GM12878 (cell line): Measurements from ENCODE around the gene MAP4K5. TPM values are rescaled to one million over a fixed set of nuclear protein-coding genes. Genes with fewer than 3 reads are reported as not detected.

Experiments used
- ATAC-seq: fragments of 200-7000 bp; cut with Tn5 transposase; 3 replicates; pipeline ENCODE4 v1.9.1; 2020; ENCODE audit warnings: mild to moderate bottlenecking, moderate library complexity
- BruUV-seq: library from RNA; stranded (reverse); fragments of 400-500 nt; replicated peaks from 2 replicates; lab custom pipeline; 2021; lab: Mats Ljungman, UMichigan
- CTCF ChIA-PET: fragments of 300-600 bp; sonication (Branson Sonifier 250); formaldehyde crosslinking; extraction: SDS; loops from one replicate; lab custom pipeline; 2021; ENCODE audit warnings: inconsistent platforms; lab: Yijun Ruan, JAX
- POLR2A ChIA-PET: fragments of 350-600 bp; formaldehyde crosslinking; extraction: SDS; loops from one replicate; lab custom pipeline; 2021; ENCODE audit warnings: inconsistent platforms; lab: Charles Lee
- RAD21 ChIA-PET: fragments of 300-600 bp; sonication (Branson Sonifier 250); formaldehyde crosslinking; loops from one replicate; lab custom pipeline; 2023; ENCODE audit warnings: antibody characterized with exemption; ENCODE audit not compliant: unreplicated experiment; lab: Charles Lee
- SMC1A ChIA-PET: fragments of 300-600 bp; sonication (Branson Sonifier 250); formaldehyde crosslinking; loops from one replicate; lab custom pipeline; 2023; ENCODE audit not compliant: unreplicated experiment, uncharacterized antibody; lab: Charles Lee
- DNase-seq: peaks from one replicate; pipeline ENCODE4 v3.0.0-alpha.2; 2011; ENCODE audit warnings: low read depth, low spot score
- FAIRE-seq: peaks from 3 replicates; lab custom pipeline; 2011; peaks lifted over from hg19 to GRCh38; lab: Jason Lieb, UNC
- H2AFZ ChIP-seq: 2 replicates; pipeline ENCODE4 v1.6.0; 2011; ENCODE audit warnings: low read depth, low read length, control low read depth; ENCODE audit not compliant: control insufficient read depth
- H3K27ac ChIP-seq: 2 replicates; pipeline ENCODE4 v1.5.1; 2011; ENCODE audit warnings: control low read depth; ENCODE audit not compliant: control insufficient read depth, insufficient read depth
- H3K27me3 ChIP-seq, 2 experiments: replicated peaks in 1 of 2; 2 replicates each; pipeline versions ENCODE4 v1.6.0 to v1.6.1; 2011; ENCODE audit warnings: low read length in 1 of 2; ENCODE audit not compliant: control insufficient read depth in 2 of 2, insufficient read depth in 2 of 2
- H3K36me3 ChIP-seq, 2 experiments: 2 replicates each; pipeline ENCODE4 v1.5.1; 2011; ENCODE audit warnings: low read length in 1 of 2; ENCODE audit not compliant: control insufficient read depth in 2 of 2, insufficient read depth in 2 of 2
- H3K4me1 ChIP-seq: 2 replicates; pipeline ENCODE4 v1.6.1; 2011; ENCODE audit warnings: mild to moderate bottlenecking, low read length, moderate library complexity, mixed read lengths; ENCODE audit not compliant: control insufficient read depth, insufficient read depth
- H3K4me2 ChIP-seq: 2 replicates; pipeline ENCODE4 v1.6.0; 2011; ENCODE audit warnings: control low read depth; ENCODE audit not compliant: control insufficient read depth, insufficient read depth
- H3K4me3 ChIP-seq: fragments of 200-600 bp; sonication (generic); 2 replicates; pipeline ENCODE4 v1.5.1; 2016
- H3K79me2 ChIP-seq: 2 replicates; pipeline ENCODE4 v1.6.0; 2011; ENCODE audit warnings: low read length; ENCODE audit not compliant: control insufficient read depth, insufficient read depth
- H3K9ac ChIP-seq: 2 replicates; pipeline ENCODE4 v1.8.0; 2011; ENCODE audit warnings: low read length, control low read depth, mixed read lengths; ENCODE audit not compliant: control insufficient read depth, insufficient read depth
- H3K9me3 ChIP-seq: replicated peaks from 3 replicates; pipeline ENCODE4 v1.5.1; 2011; ENCODE audit warnings: mild to moderate bottlenecking, low read length; ENCODE audit not compliant: control insufficient read depth, insufficient read depth
- H4K20me1 ChIP-seq: 2 replicates; pipeline ENCODE4 v1.6.0; 2011; ENCODE audit not compliant: control insufficient read depth, insufficient read depth
- BRCA1 ChIP-seq: IDR thresholded peaks from 2 replicates; pipeline ENCODE4 v1.6.1; 2011; ENCODE audit warnings: low read depth, low read length, improper control_type of control experiment
- MYC ChIP-seq: IDR thresholded peaks from 2 replicates; pipeline ENCODE4 v1.6.1; 2011; ENCODE audit warnings: mild to moderate bottlenecking, low read length, moderate library complexity, inconsistent platforms; ENCODE audit not compliant: insufficient read depth, insufficient replicate concordance, insufficient read length, severe bottlenecking
- SIX5 ChIP-seq: IDR thresholded peaks from 2 replicates; pipeline ENCODE4 v1.6.1; 2011; ENCODE audit warnings: mild to moderate bottlenecking, low read depth, low read length, moderate library complexity; ENCODE audit not compliant: severe bottlenecking
- SUPT20H ChIP-seq: IDR thresholded peaks from 2 replicates; pipeline ENCODE4 v1.6.1; 2011; ENCODE audit warnings: low read depth, mild to moderate bottlenecking, low read length, moderate library complexity, borderline replicate concordance; ENCODE audit not compliant: control insufficient read depth
- ZSCAN29 ChIP-seq: fragments of 450-650 bp; IDR thresholded peaks from 2 replicates; pipeline ENCODE4 v1.6.1; 2017; ENCODE audit warnings: mild to moderate bottlenecking, moderate library complexity
- WGBS: methylation state at CpG from one replicate; pipeline ENCODE4 v1.1.6; 2016; ENCODE audit warnings: low lambda C conversion rate; ENCODE audit not compliant: insufficient replicate concordance, insufficient coverage; ENCODE audit errors: missing lambda C conversion rate; 5-methylcytosine and 5-hydroxymethylcytosine counted together
- in situ Hi-C: fragments of 300-500 bp; cut with MboI; formaldehyde crosslinking; loops from 9 replicates; pipeline ENCODE4 v1.14.3; 2018; ENCODE audit warnings: mixed read lengths
- intact Hi-C: fragments of 100-400 bp; cut with micrococcal nuclease; formaldehyde crosslinking; loops from one replicate; pipeline ENCODE4 v1.14.2; 2022; ENCODE audit not compliant: unreplicated experiment
- polyA plus RNA-seq, 11 experiments: library from polyadenylated mRNA; depleted of rRNA in 4 of 11; unstranded in 6 of 11; stranded (reverse) in 5 of 11; fragments of >200 nt; fragmentation: Nextera tagmentation in 4 of 11; fragmentation: Illumina TruSeq in 1 of 11; extraction: Ambion mirVana in 4 of 11; extraction: Trizol in 1 of 11; gene quantifications; 1 replicate in 1 of 11; 2 replicates in 10 of 11; pipeline versions ENCODE4 v1.2.1 to v1.2.3, GENCODE V29; 2011 to 2016; ENCODE audit warnings: inconsistent platforms in 2 of 11, missing spikeins in 2 of 11, low read depth in 1 of 11
- total RNA-seq, 4 experiments: library from RNA; depleted of rRNA in 3 of 4; stranded (reverse); fragments of >200 nt in 3 of 4; fragmentation: Illumina TruSeq in 1 of 4; extraction: Trizol in 1 of 4; gene quantifications; 2 replicates each; pipeline versions ENCODE4 v1.2.1 to v1.2.3, GENCODE V29; 2013 to 2021
- TF ChIP-seq, protein P1 (sequence below): IDR thresholded peaks from 2 replicates; pipeline ENCODE4 v1.6.1; 2012; ENCODE audit warnings: low read depth, low read length, improper control_type of control experiment
- TF ChIP-seq, protein P2 (sequence below): IDR thresholded peaks from 2 replicates; pipeline ENCODE4 v1.6.1; 2011; ENCODE audit warnings: low read depth, mild to moderate bottlenecking, low read length, moderate library complexity, borderline replicate concordance; ENCODE audit errors: extremely low read depth
- TF ChIP-seq, protein P3 (sequence below), 3 experiments: IDR thresholded peaks in 2 of 3; conservative IDR thresholded peaks in 1 of 3; 2 replicates each; pipeline ENCODE4 v1.5.1; 2011; ENCODE audit warnings: low read depth in 3 of 3, low read length in 3 of 3, mild to moderate bottlenecking in 3 of 3, control low read depth in 2 of 3, moderate library complexity in 2 of 3, inconsistent platforms in 1 of 3, mixed read lengths in 1 of 3; ENCODE audit not compliant: control insufficient read depth in 2 of 3, insufficient read depth in 1 of 3; ENCODE audit errors: extremely low read depth in 1 of 3
- TF ChIP-seq, protein P4 (sequence below): fragments of 450-650 bp; formaldehyde crosslinking; IDR thresholded peaks from 2 replicates; pipeline ENCODE4 v1.4.0; 2022; ENCODE audit warnings: mild to moderate bottlenecking, moderate library complexity
- TF ChIP-seq, protein P5 (sequence below): fragments of 450-650 bp; IDR thresholded peaks from 2 replicates; pipeline ENCODE4 v1.6.1; 2016; ENCODE audit warnings: mild to moderate bottlenecking

MAP4K5 gene
- total and polyA plus RNA-seq, 10 of the 15 experiments (the other 5 are each of a cell fraction or from before 2014, with no cell fraction given), result 9.1 to 41.3 (median 30.1) TPM

DNA sequence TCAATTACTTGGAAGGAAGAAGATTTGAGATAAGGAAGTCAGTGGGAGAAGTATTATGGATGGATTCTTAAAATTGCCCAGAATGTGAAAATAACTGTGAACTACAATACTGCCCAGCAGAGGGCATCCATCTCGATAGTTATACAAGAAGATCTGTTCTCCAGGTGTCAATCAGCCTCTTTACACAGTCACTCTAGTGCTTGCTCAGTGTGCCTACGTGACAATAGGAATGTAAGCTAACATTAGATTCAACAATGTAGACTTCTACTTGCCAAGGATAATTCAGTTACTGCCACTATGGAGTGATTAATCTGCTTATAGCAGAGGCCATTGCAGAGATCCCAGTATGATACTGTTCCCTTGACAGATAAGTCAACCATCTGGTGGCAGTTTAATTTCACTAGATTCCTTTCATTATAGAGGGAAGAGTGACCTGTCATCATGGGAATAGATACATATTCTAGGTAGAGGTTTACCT, 10.6 kb upstream of the MAP4K5 start:
- Histone ChIP-seq H3K4me3 (no peak overlapping the region), H3K4me1 (peaks cover 3% of the 10 kb centered on the region; the same call in 1 of the 2 replicates), H3K36me3 (no peaks in the 10 kb centered on the region), H3K27me3 (no peaks in the 10 kb centered on the region), H4K20me1 (no peaks in the 10 kb centered on the region), H3K4me2 (no peak overlapping the region), H3K9ac (no peak overlapping the region), H3K27ac (no peak overlapping the region), H3K79me2 (no peaks in the 10 kb centered on the region), H2AFZ (peak overlapping the region; percentile 64), H3K9me3 (no peaks in the 10 kb centered on the region; the same call in 2 of the 3 replicates)
- FAIRE-seq (peak; percentile 62), DNase-seq (no peak), ATAC-seq (peak; percentile 94)
- no TSS peak for BruUV-seq
- intact Hi-C loops (loop anchor here (2.0 to 5.0 kb wide), 3 partner anchors 172 to 319 kb away; no protein-coding TSS in a partner anchor), in situ Hi-C loops (loop anchor here (5.0 kb wide), 1 partner anchor 229 kb away; no protein-coding TSS in a partner anchor)
- ChIA-PET RAD21 (interaction anchor here (0.6 to 1.3 kb wide), 4 partner anchors 58 to 1076 kb away, joined by 3 to 5 read pairs (median 4); no protein-coding TSS in a partner anchor), CTCF (interaction anchor here (0.6 to 2.5 kb wide), 21 partner anchors 15 to 325 kb away, joined by 3 to 23 read pairs (median 3); no protein-coding TSS in a partner anchor), POLR2A (no interaction called here), SMC1A (interaction anchor here (1.0 to 5.2 kb wide), 7 partner anchors 58 to 317 kb away, joined by 3 to 38 read pairs (median 3); no protein-coding TSS in a partner anchor)
- 0% methylated on average over 2 of the region's 2 CpGs for WGBS
- TF ChIP-seq SIX5 (no peak), SUPT20H (no peak), ZSCAN29 (no peak), BRCA1 (no peak), MYC (no peak)
- TF ChIP-seq, protein P1, sequence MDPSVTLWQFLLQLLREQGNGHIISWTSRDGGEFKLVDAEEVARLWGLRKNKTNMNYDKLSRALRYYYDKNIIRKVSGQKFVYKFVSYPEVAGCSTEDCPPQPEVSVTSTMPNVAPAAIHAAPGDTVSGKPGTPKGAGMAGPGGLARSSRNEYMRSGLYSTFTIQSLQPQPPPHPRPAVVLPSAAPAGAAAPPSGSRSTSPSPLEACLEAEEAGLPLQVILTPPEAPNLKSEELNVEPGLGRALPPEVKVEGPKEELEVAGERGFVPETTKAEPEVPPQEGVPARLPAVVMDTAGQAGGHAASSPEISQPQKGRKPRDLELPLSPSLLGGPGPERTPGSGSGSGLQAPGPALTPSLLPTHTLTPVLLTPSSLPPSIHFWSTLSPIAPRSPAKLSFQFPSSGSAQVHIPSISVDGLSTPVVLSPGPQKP, result no peak
- TF ChIP-seq, protein P2, sequence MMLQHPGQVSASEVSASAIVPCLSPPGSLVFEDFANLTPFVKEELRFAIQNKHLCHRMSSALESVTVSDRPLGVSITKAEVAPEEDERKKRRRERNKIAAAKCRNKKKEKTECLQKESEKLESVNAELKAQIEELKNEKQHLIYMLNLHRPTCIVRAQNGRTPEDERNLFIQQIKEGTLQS, result no peak
- TF ChIP-seq, protein P3, sequence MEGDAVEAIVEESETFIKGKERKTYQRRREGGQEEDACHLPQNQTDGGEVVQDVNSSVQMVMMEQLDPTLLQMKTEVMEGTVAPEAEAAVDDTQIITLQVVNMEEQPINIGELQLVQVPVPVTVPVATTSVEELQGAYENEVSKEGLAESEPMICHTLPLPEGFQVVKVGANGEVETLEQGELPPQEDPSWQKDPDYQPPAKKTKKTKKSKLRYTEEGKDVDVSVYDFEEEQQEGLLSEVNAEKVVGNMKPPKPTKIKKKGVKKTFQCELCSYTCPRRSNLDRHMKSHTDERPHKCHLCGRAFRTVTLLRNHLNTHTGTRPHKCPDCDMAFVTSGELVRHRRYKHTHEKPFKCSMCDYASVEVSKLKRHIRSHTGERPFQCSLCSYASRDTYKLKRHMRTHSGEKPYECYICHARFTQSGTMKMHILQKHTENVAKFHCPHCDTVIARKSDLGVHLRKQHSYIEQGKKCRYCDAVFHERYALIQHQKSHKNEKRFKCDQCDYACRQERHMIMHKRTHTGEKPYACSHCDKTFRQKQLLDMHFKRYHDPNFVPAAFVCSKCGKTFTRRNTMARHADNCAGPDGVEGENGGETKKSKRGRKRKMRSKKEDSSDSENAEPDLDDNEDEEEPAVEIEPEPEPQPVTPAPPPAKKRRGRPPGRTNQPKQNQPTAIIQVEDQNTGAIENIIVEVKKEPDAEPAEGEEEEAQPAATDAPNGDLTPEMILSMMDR (IDR thresholded peaks at IDR 0.05 in 2 of 3, conservative IDR thresholded peaks at IDR 0.05 in 1 of 3; ENCODE audit: control insufficient read depth in 2 of 3, extremely low read depth in 1 of 3, insufficient read depth in 1 of 3, low read depth in 3 of 3, low read length in 3 of 3), result peak; percentile 47 to 59 (median 52)
- TF ChIP-seq, protein P4, sequence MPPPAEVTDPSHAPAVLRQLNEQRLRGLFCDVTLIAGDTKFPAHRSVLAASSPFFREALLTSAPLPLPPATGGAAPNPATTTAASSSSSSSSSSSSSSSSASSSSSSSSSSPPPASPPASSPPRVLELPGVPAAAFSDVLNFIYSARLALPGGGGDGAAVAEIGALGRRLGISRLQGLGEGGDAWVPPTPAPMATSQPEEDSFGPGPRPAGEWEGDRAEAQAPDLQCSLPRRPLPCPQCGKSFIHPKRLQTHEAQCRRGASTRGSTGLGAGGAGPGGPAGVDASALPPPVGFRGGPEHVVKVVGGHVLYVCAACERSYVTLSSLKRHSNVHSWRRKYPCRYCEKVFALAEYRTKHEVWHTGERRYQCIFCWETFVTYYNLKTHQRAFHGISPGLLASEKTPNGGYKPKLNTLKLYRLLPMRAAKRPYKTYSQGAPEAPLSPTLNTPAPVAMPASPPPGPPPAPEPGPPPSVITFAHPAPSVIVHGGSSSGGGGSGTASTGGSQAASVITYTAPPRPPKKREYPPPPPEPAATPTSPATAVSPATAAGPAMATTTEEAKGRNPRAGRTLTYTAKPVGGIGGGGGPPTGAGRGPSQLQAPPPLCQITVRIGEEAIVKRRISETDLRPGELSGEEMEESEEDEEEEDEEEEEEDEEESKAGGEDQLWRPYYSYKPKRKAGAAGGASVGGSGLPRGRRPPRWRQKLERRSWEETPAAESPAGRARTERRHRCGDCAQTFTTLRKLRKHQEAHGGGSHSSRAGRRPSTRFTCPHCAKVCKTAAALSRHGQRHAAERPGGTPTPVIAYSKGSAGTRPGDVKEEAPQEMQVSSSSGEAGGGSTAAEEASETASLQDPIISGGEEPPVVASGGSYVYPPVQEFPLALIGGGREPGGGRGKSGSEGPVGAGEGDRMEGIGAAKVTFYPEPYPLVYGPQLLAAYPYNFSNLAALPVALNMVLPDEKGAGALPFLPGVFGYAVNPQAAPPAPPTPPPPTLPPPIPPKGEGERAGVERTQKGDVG (CRISPR knock-in tag), result no peak
- TF ChIP-seq, protein P5, sequence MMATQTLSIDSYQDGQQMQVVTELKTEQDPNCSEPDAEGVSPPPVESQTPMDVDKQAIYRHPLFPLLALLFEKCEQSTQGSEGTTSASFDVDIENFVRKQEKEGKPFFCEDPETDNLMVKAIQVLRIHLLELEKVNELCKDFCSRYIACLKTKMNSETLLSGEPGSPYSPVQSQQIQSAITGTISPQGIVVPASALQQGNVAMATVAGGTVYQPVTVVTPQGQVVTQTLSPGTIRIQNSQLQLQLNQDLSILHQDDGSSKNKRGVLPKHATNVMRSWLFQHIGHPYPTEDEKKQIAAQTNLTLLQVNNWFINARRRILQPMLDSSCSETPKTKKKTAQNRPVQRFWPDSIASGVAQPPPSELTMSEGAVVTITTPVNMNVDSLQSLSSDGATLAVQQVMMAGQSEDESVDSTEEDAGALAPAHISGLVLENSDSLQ, result peak; percentile 96
